IPS DF 19.7 (cell line): ENCODE results near the gene JPH4.
"Not testable (repeated sequence)": the region's sequence is repeated elsewhere in the genome, so short reads cannot be mapped to it uniquely, and the experiment has no call there.

ENCODE experiments used
- DNase-seq: peaks from one replicate; pipeline ENCODE4 v3.0.0-alpha.2; 2013; ENCODE audit warnings: low read depth, low spot score

The JPH4 gene

DNA sequence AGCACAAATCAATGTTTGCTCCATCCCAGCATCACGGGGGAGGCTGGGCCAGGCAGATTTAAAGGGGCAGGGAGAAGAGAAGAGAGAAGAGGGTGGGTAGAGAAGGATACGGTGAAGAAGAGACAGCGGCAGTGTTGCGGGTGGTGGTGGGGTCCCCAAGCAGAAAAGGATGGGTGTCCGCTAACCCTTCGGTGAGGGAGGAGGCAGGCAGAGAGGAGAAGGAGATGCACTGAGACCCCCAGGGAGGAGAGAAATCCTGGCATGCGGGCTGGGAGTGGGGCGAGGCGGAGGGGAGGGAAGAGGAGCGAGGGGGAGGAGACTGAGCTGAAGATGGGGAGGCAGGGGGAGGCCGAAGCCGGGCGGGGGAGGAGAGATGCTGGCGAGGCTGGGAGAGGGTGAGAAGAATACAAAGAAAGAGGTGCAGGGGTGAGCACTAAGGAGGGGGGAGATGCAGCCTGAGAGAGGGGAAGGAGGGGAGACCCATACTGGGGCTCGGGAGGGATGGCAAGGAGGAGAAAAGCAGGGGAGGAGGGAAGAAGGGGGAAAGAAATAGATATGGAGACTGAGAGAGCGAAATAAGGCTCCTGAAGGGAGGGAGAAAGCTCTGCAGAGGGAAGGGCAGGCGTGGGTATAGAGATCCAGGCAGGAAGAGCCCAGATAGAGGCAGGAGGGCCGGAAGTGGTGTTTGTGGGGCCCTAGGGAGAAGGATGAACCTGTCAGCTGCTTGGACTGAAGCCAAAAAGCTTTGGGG, at the start of gene JPH4:
JPH4 (minus strand) TSS at position 231 of the 751 bp plus-strand sequence. CDS start 1,337 bp downstream, outside the sequence.
- DNase-seq: no peak

DNA sequence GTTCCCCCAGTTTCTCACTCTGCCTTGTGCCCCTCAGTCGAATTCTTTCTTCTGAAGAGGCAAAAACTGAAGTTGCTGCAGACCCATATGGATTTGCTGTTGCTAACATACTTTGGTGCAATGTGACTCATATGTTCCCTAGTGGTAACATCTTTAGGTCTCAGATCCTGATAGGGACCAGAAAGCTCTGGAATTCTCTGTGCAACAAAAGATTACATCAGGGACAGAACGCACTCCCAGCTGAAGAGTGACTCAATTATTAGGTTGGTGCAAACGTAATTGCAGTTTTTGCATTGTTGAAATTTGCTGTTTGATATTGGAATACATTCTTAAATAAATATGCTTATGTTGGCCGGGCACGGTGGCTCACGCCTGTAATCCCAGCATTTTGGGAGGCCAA, 49.4 kb upstream of the JPH4 start:
- DNase-seq: no peak

DNA sequence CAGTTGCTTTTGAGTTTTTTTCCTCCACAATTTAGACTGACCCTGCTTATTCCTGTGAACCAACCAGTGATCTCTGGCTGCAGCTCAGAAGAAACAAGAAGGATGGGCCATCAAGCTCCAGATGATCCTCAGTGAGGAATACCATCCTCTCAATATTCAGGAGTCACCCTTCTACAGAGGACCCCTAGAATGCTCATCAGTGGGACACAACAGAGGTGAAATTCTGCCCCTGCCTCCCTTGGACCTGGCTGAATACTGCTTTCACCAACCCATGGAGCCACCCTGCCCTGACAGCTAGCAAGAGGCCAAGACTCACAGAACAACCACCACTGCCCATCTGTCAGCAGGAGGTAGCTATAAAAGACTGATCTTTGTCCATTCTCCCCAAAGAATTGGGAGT, 48.4 kb upstream of the JPH4 start:
- no peak for DNase-seq

DNA sequence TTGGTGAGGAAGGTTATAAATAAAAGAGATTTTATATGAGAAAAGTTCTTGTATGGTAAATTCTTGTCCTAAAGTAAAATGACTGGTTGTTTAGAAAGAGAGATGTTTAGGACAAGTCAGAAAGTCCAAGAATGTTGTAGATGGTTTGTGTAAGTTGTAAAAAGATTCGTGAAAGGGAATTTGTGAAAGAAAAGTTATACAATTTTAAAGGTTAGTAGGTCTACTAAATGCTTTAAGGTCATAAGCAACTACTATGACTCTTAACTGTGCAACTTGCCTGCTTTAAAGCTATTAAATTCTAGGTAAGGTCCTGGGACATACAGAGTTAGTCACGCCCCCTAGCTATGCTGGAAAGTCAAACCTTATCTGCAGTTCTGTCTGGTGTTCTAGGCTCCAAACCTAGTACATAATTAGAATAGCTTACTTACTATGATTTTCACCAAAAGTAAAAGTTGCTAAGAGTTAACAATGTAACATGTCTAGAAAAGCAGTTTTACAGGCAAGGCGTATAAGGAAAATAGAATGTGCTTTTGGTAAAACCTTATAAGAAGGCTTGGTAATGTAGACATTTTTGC, 46.3 kb upstream of the JPH4 start:
- DNase-seq: no peak

DNA sequence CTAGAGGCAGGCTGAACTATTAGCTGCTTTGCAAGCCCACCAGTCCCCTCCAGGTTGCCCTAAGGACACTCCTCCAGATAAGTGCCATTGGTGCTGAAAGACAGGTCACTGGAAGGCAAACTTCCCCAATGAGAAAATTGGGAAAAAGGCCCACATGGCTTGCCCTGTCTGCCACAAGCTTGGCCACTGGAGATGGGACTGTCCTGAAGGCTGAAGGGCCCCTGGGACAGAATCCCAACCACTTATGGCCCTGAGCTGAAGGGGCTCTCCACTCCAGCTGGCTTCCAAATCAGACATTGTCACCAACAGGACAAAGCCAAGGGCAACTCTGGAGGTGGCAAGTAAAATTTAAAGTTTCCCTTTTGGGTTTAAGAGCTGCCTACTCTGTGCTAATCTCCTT, 45.4 kb upstream of the JPH4 start:
- DNase-seq: no peak

DNA sequence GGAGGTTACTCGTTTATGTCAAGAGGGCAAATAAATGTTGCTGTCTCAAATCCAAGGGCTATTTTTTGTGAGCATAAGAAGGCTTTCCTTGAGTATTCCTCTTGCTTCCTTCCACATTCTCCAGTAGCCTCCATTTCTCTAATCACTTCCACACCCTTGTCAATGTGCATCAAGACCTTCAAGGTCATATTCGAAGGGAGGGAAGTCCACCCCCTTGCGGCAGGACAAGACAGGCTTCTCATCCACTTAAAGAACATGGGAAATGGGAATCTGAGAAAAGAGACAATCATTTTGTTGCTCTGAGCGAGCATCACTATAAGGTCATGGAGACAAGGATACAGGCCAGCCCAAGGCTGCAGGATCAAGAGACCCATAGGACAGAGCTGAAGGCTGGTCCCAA, 44.4 kb upstream of the JPH4 start:
- DNase-seq: no peak

DNA sequence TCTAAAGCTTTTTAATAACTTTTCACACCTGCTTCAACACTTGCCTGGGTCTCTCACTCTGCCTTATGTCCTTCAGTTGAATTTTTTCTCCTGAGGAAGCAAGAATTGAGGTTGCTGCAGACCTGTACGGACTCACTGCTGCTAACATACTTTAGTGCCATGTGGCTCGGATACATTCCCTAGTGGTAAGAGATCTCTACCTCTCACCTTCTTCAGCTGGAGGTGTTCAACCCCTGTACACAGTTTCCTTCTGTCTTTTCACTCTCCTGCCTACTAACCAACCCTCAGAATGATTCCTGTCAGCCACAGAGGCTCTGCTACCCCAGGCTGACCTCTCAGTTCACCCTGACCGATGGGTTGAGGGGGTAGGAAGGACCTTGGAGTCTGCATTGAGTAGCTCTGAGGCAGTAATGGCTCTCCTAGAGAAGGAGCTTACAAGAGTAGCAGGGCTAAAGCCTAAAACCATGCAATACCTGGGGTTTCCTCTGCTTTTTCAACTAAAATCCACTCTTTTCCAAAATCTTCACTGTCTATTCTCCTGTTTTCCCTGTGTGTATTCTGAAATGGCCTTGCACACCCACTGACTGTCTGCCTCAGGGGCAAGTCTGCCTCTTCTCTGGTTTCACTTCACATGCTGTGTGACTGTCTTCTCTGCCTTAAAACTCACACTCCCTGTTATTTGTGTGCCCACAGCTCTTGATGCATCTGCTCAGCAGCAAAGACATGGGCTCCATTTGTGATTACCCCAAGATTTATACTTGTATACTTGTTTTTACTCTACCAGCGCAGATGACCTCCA, 43.5 kb upstream of the JPH4 start:
- DNase-seq: no peak

DNA sequence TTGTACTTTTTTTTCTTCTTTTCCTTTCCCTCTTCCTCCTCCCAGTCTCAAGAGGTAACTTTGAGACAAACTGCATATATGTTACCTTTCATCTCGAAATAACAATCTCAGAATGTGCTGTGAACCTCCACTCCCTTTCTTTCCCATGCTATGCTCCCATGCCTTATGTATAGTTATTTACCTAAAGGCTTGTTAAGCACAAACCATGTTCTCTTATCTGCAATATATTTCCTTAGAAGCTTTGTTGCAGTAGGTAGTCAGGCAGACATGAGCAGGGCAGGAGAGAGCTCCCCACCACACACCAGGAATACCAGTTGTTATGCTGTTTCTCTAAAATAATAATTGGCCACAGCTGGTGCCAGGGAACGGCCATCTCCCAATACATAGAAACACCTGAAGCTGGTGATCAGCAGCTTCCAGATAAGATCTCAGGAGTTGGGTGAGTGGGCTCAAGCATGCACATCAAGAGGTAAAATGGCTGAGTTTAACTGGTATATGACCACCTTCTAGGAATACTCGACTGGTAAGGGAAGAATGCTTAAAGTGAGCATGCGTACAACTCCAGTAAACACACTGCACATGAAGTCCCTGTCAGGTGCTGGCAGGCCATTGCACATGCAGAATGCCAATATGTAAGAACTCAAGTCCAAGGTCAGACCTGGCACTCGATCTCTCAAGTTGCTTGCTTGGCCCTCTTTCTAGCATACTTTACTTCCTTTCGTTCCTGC, 42.8 kb upstream of the JPH4 start:
- no peak for DNase-seq

DNA sequence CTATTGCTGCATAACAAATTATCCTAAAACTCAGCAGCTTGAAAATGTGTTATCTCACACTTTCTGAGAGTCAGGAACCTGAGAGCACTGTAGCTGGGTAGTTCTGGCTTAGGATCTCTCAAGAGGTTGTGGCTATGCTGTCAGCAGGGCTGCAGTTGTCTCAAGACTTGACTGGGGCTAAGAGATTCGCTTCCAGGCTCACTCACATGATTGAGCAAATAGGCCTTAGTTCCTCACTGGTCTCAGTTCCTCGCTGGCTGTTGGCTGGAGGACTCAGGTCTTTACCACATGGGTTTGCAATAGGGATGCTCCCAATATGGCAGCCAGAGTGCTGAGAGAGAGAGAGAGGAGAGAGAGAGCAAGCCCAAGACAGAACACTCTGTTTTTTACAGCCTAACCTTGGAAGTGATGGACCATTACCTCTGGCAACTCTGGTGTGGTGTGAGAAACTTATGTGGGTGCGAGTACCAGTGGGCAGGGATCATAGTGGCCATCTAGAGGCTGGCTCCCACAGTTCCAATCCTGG, 41.6 kb upstream of the JPH4 start:
- DNase-seq: no peak

DNA sequence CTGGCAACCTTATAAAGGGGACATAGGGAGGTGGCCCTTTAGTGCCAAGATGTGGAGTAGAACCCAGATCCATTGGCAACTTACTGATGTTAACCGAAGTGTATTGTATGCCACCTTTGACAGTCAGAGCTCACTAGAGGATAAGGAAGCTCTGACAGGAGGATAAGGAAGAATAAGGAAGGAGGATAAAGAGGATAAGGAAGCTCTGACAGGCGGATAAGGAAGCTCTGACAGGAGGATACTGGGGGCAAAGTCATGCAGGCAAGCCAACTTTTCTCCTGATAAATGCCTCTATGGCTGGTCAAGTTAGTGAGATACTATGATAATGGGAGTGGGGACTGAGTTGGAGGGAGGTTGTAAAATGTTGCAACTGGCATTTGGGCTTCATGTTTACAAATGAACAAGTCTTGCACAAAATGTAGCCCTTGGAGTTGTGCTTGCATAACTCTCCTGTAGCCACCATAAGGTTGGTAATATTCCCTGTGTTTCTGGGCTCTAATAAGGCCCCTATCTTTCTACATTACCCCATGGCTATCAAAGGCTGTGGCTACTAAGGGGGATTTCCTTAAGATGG, 39.9 kb upstream of the JPH4 start:
- no peak for DNase-seq

DNA sequence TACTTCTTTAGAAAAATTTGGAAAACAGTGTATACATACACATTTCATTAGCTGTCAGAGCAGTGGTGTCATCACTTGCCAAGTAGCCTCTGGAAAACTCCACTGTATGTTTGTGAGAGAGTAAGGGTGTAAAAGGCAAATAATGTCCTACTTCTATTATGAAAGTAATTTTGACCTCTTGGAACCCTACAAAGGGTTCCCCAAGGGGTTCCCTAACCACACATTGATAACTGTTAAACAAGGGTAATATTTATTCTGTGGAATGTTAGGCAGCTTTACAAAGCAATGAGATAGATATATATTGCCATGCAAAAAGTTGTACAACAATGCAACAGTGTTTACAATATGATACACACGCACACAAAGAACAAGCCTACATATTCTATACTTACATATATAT, 38.9 kb upstream of the JPH4 start:
- no peak for DNase-seq

DNA sequence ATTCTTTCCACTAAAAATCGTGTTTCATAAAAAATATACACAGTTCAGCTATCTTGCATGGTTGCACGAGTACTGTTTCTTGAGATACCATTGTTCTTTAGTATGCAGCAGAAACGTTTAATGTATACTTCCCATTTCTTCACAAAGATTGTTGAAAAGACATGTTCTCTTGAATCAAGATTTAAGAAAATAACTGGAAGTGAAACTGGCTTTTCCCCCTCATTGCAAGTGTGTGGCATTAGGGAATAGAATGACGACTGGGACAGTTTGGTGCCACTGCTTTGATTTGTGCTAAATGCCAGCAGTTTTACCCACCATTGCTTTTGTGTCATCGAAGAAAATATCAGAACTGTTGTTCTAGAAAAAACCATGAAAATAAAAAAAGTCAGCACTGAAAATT, 37.3 kb upstream of the JPH4 start:
- no peak for DNase-seq

DNA sequence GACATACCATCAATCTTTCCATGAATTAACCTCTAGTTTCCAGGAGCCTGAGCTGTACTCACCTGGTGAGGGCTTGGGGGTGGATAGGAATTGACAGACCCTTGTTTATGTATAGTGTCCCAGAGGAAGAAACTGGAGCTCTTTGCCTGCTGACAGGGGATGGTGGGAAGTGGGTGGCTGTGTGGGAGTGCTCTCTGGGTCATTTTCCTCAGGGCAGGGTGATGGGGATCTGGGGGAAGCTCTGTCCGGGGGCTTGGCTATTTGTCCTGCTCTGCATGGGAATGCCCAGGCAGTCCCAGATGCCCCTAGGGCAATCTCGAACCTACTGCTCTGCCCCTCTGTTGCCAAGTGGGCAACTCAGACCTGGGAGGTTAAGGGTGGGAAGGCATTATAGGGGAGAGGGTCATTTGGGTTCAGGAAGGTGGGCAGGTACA, 35.8 kb upstream of the JPH4 start:
- no peak for DNase-seq

DNA sequence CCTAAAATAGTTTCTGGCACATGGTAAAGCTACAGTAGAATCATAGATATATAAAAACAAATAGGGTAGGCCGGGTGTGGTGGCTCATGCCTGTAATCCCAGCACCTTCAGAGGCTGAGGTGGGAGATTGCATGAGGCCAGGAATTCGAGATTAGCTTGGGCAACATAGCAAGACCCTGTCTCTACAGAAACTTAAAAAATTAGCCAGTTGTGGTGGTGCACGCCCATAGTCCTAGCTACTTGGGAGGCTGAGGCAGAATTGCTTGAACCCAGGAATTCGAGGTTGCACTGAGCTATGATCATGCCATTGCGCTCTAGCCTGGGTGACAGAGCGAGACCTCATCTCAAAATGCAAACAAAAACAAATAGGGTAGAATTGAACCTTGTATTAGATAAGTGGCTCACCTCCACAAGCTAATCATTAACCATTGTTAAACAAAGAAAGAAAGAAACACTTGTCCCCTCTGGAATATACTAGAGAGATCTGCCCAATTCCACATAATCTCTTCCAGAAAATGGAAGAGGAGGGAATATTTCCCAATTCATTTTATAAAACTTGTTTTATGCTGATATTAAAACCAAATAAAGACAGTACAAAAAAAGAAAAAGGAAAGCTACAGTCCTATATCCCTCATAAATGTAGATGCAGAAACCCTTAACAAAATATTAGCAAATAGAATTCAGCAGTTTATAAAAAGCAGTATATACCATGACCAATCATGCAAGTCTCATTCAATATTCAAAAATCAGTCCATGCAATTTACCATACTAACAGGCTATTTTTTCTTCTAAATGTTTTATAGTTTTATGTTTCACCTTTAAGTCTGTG, 34.9 kb upstream of the JPH4 start:
- no peak for DNase-seq

DNA sequence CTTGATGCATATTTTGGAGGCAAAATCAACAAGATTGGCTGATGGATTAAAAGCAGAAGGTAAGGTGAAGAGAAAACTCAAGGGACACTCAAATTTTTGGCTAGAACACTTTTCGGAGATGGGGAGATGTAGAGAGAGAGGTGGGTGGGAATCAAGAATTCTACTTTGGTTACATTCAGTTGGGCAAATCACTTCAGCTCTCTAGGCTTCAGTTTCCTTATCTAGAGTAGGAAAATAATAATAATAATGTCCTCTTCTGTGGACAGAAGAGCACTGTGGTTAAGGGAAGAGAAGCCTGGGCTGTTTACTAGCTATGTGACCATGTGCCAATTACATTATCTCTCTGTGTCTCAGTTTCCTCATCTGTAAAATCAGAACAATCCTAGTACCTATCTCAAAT, 34.2 kb upstream of the JPH4 start:
- no peak for DNase-seq

DNA sequence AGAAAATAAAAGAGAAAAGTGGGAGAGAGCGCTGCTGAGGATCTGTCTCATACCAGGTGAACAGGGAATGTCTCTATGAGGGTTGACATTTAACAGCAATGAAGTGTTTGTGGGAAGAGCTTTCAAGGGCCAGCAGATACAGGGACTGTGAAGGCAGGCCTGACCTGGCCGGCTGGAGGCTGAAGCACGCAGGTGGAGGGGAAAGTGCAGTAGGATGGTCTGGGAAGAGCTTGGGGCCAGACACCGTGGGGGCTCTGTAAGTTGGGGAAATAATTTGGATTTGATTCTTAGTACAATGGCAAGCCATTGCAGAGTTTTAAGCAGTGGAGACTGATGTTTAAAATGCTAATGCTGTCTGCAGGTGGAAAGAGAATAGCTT, 33.8 kb upstream of the JPH4 start:
- no peak for DNase-seq

DNA sequence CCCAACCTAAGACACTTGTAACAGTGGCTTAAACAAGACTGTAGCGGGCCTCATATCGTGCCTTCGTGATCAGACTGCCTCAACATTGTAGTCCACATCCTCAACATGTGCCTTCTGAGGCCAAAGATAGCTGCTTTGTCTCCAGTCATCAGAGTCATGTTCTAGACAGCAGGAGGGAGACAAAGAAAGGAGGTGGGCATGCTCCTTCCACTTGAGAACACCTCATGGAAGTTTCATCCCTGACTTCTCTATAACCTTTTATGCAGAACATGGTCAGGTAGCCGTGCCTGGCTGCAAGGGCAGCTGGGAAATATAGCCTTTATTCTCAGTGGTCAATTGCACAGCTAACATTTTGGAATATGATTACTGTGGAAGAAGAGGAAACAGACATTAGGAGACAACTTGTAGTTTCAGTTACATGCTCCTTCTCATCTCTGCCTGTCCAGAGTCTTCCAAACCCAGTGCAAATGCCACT, 32.3 kb upstream of the JPH4 start:
- no peak for DNase-seq

DNA sequence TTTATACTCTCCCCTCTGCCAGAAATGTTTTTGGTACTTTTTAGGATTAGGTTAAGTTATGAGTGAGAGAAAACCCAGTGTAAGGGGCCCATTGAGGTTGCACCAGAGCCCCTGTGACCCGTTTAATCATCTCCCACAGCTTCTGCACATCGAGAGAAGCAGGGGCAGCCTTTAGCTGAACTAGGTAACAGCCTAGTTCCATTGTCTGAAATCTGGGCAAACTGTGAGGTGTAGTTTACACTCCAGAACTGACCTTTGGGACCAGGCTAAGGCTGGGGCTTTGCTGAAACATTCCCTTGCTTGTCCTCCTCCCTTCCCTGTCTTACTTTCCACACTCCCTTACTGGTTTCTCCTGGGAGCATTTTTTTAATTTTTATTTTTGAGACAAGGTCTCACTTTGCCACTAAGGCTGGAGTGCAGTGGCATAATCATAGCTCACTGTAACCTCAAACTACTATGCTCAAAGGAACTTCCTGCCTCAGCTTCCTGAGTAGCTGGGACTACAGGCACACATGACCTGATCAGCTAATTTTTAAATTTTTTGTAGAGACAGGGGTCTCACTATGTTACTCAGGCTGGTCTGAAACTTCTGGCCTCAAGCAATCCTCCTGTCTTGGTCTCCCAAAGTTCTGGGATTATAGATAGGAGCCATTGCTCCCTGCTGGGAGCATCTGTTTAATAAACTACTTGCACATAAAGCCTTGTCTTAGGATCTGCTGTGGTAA, 31.7 kb upstream of the JPH4 start:
- no peak for DNase-seq

DNA sequence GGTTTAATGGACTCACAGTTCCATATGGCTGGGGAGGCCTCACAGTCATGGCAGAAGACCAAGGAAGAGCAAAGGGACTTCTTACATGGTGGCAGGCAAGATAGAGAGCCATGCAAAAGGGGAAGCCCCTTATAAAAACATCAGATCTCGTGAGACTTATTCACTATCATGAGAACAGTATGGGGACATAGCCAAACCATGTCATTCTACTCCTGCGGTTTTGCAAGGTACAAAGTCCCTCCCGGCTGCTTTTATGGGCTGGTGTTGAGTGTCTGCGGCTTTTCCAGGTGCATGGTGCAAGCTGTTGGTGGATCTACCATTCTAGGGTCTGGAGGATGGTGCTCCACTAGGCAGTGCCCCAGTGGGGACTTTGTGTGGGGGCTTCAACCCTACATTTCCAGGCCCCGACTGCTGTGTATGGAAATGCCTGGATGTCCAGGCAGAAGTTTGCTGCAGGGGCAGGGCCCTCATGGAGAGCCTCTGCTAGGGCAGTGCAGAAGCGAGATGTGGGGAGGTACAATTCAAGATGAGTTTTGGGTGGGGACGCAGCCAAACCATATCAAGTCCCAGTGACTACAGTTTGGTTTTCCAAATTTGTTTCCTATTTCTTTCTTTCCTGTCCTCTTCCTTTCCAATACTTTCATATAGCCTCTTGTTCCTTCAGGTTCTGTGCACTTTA, 31.0 kb upstream of the JPH4 start:
- not testable (repeated sequence) for DNase-seq
